ENCODE results near the gene NUDT4.
"Not testable (repeated sequence)": the region's sequence is repeated elsewhere in the genome, so short reads cannot be mapped to it uniquely, and the experiment has no call there.

NUDT4 gene

DNA sequence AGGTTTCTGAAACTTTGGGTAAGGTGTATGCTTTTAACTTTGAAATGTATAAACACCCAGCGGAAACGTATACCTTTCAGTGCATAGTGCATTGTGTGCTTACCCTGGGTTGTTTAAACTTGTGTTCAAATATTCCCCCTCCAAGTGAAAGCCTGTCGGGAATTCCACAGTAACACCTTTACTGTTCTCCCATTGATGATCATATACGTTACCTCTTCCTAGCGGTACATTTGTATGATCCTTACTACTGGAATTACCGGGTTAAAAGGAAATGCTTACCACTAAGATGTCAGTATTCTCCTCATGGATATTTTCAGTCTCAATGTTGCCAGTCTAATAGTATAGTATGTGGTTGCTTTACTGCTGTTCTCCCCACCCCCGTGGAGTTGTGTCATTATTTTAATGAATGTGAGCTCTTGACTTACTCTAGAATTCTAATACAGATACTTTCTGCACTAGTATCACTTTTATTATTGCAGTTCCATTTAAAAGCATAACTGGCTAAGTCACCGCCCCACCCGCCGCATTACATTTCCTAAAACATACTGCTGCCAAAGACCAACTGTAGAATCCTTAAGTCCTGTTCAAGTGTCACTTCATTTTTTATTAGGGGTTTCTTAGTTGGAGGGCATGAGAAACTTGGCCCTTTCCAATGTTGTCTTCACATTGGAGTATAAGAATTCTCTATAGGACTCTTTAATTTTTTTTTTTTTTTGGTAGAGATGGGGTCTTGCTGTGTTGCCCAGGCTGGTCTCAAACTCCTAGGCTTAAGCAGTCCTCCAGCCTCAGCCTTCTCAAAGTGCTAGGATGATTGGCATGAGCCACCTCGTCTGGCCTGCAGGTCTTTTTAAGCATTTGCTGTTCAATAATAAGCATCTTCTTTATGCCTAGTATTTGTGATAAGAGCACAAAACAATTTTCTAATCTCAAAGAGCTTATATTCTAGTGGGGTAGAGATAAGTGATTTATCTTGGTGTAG is 24.9 kb downstream of the NUDT4 start:
- DNase-seq, result no peak

DNA sequence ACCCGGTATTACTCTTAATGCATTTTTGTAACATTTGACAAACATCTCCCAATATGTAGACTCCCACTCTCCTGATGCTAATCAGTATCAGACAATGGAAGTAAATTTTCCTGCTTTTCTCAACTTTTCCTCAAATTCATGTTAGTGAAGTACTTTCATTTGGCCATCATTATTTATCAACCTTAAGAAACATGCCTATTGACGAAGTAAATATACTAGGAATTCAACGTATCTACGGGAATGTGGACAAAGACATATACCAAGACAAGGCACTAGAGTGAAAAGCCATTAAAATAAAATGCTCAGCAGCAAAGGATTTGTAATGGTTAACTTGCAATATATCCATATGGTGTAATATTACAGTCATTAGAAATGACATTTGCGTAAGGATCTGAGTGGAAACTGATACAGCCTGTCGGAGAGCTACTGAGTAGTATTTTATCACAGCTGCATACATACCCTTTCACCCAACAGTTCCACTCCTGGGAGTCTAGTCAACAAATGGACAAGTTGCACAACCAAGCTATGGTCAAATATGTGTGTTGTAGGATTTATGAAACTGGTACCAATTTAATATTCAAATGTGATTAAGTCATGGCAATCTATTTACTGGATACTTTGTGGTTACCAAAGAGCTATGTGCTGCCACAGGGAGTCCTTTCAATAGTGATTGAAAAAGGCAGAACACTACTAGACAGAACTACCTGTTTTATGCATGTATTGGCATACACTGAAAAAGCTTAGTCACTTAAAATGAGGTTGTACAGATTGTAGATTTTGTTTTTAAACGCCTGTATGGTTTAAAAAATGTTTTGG is 26.5 kb downstream of the NUDT4 start:
- DNase-seq, result no peak

- DNase-seq, result no peak
Measured at GRCh38 chr12:93404961-93405849, 27.5 kb downstream of the NUDT4 start.

DNA sequence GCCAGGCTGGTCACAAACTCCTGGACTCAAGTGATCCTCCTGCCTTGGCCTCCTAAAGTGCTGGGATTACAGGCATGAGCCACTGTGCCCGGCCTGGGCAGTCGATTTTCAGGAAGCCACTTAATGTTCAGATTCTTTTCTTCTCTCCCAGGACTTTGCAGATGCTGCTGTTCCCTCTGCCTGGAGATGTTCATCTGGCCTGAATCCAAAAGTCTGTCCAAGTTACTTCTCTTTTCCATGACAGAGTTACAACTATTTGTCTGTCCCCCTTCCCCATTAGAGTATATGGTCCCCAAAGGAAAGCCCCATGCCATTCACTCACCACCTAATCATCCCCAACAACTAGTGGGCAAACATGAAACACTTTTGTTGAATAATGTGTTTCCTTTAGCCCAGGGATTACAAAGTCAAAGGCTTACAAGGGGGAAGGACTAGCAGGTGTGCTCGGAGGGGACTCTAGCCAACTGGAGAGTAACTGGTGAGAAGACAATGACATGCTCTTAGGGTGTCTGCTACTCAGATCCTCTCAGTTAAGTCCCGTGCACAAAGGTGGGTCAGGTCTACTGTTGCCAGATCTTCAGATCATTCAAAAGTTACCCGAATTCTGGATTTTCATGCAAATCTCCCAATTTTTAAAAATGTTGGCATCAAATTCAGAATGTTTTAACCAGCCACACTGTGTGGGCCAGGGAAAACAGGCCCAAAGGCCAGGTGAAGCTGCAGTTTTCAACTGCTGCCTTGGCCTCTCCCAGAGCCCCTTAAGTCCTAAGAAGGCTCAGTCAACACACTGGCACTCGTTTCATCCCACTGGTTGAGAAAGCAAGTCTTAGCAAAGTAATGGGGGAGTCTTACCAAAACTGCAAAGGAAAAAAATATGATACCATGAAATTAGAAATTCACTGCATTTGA is 29.6 kb downstream of the NUDT4 start:
- DNase-seq, result no peak

GRCh38 chr12:93407963-93408283 is 30.2 kb downstream of the NUDT4 start:
- no peak for DNase-seq

DNA sequence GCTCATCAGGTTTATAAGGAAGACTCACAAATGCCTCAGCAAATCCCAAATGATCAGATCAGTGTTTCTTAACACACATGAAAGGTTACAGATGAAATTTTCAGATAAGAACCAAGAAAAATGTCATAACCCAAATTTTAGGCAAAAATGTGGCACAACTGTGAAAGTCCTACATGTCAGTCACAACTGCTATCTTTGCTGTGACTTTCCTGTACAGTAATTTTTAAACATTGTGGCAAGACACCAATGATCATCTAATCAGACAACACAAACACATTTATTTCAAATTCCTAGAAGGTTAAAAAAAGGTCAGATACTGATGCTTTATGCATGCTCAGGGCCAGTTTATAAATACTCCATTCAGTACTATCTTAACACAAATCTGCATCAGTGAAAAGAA is 31.1 kb downstream of the NUDT4 start:
- DNase-seq, result no peak

GRCh38 chr12:93409343-93410187 is 31.8 kb downstream of the NUDT4 start:
- not testable (repeated sequence) for DNase-seq

- DNase-seq, result not testable (repeated sequence)
Measured at GRCh38 chr12:93411060-93411459, 33.3 kb downstream of the NUDT4 start.

DNA sequence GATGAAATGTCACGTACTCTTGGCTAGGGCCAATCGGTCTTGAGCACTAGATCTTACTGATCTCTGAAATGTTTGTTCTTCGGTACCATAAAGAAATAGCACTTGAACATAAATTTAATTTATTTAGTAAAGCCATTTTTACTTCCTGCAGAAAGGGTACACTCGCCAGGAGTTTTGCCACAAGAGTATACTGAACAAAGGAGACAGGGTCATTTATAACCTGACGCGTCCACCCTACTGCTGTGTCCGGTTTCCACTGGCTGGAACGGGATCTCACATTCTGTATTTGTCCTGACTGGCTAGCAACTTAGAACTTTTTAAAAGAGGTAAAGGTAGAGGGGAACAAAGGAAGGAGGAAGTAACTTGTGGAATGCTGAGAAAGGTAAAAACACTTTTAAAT is 34.7 kb downstream of the NUDT4 start:
- DNase-seq, result not testable (repeated sequence)

DNA sequence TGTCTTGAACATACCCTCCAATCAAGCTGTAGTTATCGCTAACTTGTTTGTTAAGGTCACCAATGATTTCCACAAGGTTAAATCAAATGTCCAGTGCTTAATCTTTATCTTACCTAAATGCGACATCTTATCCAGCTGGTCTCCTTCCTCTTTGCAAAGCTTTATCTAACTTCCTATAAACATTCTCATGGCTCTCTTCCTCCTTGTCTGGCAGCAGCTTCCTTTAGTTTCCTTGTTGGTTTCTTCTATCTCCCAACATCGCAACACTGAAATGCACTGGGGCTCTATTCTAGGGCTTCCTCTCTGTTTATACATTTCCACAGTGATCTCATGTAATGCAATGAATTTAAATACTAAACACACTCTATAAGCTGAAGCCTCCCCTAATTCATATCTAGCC is 35.3 kb downstream of the NUDT4 start:
- no peak for DNase-seq

DNA sequence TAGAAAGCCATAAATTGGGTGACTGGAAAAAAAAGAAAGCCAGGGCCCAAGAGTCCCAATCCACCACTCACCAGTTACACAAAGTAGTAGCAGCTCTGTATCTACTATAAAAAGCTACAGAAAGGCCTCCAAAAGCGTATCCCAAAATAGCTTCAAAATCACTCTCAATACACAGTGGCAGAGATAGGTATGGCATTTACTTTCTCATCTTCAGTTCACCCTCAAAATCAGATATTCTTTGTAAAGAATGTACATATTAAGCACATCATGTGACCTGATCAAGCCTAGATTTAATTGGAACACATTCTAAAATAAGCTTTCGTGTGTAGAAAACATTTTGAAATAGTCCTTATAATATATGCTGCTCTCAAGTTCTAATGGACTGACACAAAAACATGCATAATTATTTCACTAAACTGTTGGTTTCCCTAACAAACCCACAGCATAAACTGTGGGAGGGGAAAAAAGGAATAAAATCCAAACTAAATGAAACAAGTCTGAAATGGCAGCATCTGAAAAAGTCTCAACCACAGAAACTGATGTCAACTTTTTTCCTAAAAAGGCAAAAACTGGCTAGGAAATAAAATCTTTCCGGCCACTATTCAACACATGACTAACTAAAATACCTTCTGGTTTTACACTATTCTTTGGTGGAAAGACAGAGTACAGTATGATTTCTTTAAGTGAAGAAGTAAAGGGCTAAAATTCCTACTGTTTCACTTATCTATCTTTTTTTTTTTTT is 38.2 kb downstream of the NUDT4 start:
- DNase-seq, result no peak

- no peak for DNase-seq
Measured at GRCh38 chr12:93417967-93418480, 40.3 kb downstream of the NUDT4 start.

DNA sequence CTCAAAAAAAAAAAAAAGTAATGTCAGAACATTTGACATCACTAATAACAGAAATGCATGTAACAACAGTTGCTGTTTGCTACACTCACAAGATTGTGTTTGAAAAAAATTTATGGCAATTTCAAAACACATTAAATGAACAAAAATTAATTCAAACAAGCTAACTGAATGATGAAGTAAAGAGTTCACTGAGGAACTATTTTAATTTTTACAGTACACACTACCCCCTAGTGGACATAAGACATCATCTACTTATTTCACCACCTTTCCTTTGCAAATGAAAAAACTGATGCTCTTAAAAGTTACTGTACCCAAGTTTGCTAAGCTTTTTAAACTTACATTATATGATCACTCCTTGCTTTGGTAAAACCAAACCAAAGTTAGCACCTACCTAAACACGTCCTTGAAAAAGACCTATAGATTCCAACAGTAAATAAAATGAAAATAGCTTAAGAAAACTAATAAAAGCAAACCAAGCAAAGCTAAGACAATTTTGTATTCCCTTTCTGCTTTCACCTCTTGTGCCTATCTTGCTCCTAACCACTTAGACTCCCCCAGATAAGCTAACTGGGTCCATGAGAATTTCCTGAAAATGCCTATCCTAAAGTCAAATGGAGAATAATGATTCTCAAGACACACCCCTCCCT is 41.8 kb downstream of the NUDT4 start:
- no peak for DNase-seq

GRCh38 chr12:93422050-93422449 is 44.3 kb downstream of the NUDT4 start:
- DNase-seq, result no peak

DNA sequence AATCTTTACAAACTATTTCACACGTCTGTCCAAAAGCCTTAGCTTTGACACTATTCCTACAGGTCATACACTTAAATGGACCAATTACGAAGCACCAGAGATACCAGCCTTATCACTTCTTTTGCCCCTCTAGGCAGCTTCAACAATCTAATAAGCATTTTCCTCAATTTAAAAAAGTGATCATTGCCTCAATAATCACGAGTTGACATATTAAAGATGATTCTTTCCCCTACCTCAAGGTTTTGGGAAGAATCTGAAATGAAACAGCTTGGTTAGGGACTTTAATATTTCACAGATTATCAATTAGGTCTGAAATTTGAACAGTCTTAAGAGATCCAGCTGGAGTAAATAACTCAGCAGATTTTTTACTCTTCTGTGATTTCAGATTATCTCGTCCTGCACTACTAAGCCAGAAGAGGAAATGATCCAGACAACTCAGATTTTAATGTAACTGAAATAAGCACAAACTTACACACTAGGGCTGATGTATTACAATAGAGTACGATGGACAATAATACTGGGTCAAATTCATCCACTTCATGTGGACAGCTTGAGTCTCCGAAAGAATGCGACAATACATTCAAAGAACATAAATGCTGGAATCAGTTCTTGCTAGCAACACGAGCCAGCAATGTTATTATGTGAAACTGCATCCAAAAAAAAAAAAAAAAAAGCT is 48.1 kb downstream of the NUDT4 start:
- DNase-seq, result no peak

DNA sequence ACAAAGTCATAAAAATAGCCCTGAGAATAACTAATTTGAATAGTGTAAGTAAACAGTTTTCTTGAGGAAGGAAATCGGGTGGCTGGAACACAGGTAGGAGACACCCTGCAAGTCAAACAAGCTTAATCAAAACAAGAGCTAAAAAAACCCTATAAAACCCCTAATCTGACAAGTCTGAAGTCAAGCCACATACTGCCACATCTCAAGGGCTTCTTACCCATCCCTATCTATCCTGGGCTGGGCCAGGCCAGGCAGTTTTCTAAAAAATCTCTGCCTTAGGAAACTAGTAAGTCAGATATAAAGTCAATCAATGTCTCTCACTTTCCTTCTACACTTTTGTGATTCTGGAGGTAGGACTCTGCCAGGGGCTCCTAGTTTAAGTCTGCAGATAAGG is 48.7 kb downstream of the NUDT4 start:
- no peak for DNase-seq

DNA sequence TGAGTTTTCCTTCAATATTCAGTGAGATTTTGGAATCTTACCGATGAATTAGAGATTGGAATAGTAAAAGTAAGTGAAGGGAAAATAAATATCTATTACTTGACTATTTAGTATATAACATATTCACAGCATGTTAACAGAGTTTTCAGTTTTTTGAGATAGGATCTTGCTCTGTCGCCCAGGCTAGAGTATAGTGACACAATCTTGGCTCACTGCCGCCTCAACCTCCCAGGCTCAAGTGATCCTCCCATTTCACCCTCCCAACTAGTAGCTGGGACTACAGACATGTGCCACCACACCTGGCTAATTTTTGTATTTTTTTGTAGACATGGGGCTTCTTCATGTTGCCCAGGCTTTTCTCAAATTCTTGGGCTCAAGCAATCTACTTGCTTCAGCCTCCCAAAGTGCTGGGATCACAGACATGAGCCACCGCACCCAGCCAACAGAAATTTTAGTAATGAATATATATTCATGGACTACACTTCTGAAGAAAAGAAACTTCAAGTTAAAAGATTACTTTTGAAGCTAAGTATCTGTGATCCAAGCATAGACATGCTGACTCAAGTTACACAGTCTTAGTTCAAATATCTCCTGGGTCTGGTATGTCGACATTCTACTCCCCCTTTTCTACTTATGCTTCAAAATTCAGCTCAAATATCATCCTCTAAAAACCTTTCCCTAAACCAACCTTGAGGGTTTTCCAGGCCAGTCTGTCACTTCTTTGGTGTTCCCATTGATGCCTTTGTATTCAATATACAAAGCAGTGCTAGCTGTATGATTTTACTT is 50.2 kb downstream of the NUDT4 start:
- no peak for DNase-seq

DNA sequence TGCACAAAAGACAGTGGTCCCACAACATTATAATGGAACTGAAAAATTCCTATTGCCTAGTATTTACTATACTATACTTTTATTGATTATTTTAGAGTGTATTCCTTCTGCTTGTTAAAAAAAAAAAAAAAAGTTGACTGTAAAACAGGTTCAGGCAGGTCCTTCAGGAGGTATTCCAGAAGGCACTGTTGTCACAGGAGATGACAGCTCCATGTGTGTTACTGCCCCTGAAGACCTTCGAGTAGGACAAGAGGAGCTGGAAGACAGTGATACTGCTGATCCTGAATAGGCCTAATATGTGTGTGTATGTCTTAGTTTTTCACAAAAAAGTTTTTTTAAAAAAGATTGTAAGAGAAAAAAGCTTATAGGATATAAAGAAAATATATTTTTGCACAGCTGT is 51.7 kb downstream of the NUDT4 start:
- no peak for DNase-seq
